ENCODE data around the gene PDE1C. TPM values are rescaled to one million over a fixed set of nuclear protein-coding genes. Genes with fewer than 3 reads are reported as not detected.

The PDE1C gene
- total RNA-seq, 2 donors from 2014 or later, result 35.7 to 47.8 TPM

- no peak overlapping the region for H3K4me3 ChIP-seq
- H3K27me3 ChIP-seq, result no peaks in the 10 kb centered on the region
- H3K4me1 ChIP-seq, result no peaks in the 10 kb centered on the region
- no peaks in the 10 kb centered on the region for H3K36me3 ChIP-seq
- no peak overlapping the region for H3K27ac ChIP-seq
- no peaks in the 10 kb centered on the region for H3K9me3 ChIP-seq
- no peak for DNase-seq (ENCODE audit: low spot score)
- no peak for TF ChIP-seq CTCF (IDR thresholded peaks at IDR 0.05)
These were observed 212.2 kb downstream of the PDE1C start for GRCh38 chr7:31858055-31858454.

- DNase-seq (ENCODE audit: low spot score), result no peak
- Histone ChIP-seq H3K27ac (no peak overlapping the region), H3K27me3 (no peaks in the 10 kb centered on the region), H3K4me1 (no peaks in the 10 kb centered on the region), H3K36me3 (no peaks in the 10 kb centered on the region), H3K4me3 (no peak overlapping the region), H3K9me3 (no peaks in the 10 kb centered on the region)
- TF ChIP-seq CTCF (IDR thresholded peaks at IDR 0.05), result no peak
These were observed 213.0 kb downstream of the PDE1C start for GRCh38 chr7:31857172-31857571.

GRCh38 chr7:31856337-31856736, 213.9 kb downstream of the PDE1C start:
- no peak overlapping the region for H3K27ac ChIP-seq

GRCh38 chr7:31855530-31855929, 214.7 kb downstream of the PDE1C start:
- no peak for TF ChIP-seq CTCF (IDR thresholded peaks at IDR 0.05)
- H3K36me3 ChIP-seq, result no peaks in the 10 kb centered on the region
- H3K4me3 ChIP-seq, result no peak overlapping the region
- H3K27ac ChIP-seq, result no peak overlapping the region
- no peaks in the 10 kb centered on the region for H3K4me1 ChIP-seq
- no peak for DNase-seq (ENCODE audit: low spot score)
- H3K9me3 ChIP-seq, result no peaks in the 10 kb centered on the region
- H3K27me3 ChIP-seq, result no peaks in the 10 kb centered on the region

More at GRCh38 chr7:31856337-31856736, 213.9 kb downstream of the PDE1C start:
- no peaks in the 10 kb centered on the region for H3K4me1 ChIP-seq
- H3K36me3 ChIP-seq, result no peaks in the 10 kb centered on the region
- no peaks in the 10 kb centered on the region for H3K9me3 ChIP-seq
- no peak for TF ChIP-seq CTCF (IDR thresholded peaks at IDR 0.05)
- H3K27me3 ChIP-seq, result no peaks in the 10 kb centered on the region
- no peak for DNase-seq (ENCODE audit: low spot score)
- no peak overlapping the region for H3K4me3 ChIP-seq

- no peaks in the 10 kb centered on the region for H3K36me3 ChIP-seq
- DNase-seq (ENCODE audit: low spot score), result no peak
- TF ChIP-seq CTCF (IDR thresholded peaks at IDR 0.05), result no peak
- H3K27ac ChIP-seq, result no peak overlapping the region
- no peaks in the 10 kb centered on the region for H3K4me1 ChIP-seq
- H3K9me3 ChIP-seq, result no peaks in the 10 kb centered on the region
- H3K27me3 ChIP-seq, result no peaks in the 10 kb centered on the region
- no peak overlapping the region for H3K4me3 ChIP-seq
These were observed 216.8 kb downstream of the PDE1C start for GRCh38 chr7:31853380-31853779.

GRCh38 chr7:31852462-31852861, 217.7 kb downstream of the PDE1C start:
- no peak for DNase-seq (ENCODE audit: low spot score)
- no peaks in the 10 kb centered on the region for H3K27me3 ChIP-seq
- H3K27ac ChIP-seq, result no peak overlapping the region
- H3K9me3 ChIP-seq, result no peaks in the 10 kb centered on the region
- TF ChIP-seq CTCF (IDR thresholded peaks at IDR 0.05), result no peak
- no peaks in the 10 kb centered on the region for H3K4me1 ChIP-seq
- H3K4me3 ChIP-seq, result no peak overlapping the region
- no peaks in the 10 kb centered on the region for H3K36me3 ChIP-seq

All from right atrium auricular region (tissue), 2 donors.